Osteoblast (primary cell): ENCODE data around the gene LRRC36. TPM values are rescaled to one million over a fixed set of nuclear protein-coding genes. Genes with fewer than 3 reads are reported as not detected.
"Not testable (repeated sequence)": the region's sequence is repeated elsewhere in the genome, so short reads cannot be mapped to it uniquely, and the experiment has no call there.

ENCODE experiments used
- DNase-seq: peaks from one replicate; pipeline ENCODE4 v3.0.0; 2011; ENCODE audit warnings: low spot score, mixed read lengths; ENCODE audit not compliant: insufficient read length; ENCODE audit errors: missing footprints
- H2AFZ ChIP-seq: 2 replicates; pipeline ENCODE4 v1.6.0; 2011; ENCODE audit warnings: mild to moderate bottlenecking, low read length
- H3K27ac ChIP-seq: 2 replicates; pipeline ENCODE4 v1.5.1; 2011; ENCODE audit warnings: mild to moderate bottlenecking, low read depth, low read length, moderate library complexity
- H3K27me3 ChIP-seq: 2 replicates; pipeline ENCODE4 v1.6.0; 2012; ENCODE audit warnings: mild to moderate bottlenecking, control low read depth, inconsistent platforms, low read length, moderate library complexity; ENCODE audit not compliant: insufficient read depth
- H3K36me3 ChIP-seq: 2 replicates; pipeline ENCODE4 v1.5.1; 2011; ENCODE audit warnings: mild to moderate bottlenecking, low read length, control low read depth, moderate library complexity; ENCODE audit not compliant: insufficient read depth
- H3K4me1 ChIP-seq: 2 replicates; pipeline ENCODE4 v1.5.1; 2011; ENCODE audit warnings: mild to moderate bottlenecking, low read length, control low read depth, moderate library complexity; ENCODE audit not compliant: insufficient read depth
- H3K4me2 ChIP-seq: 2 replicates; pipeline ENCODE4 v1.6.0; 2011; ENCODE audit warnings: mild to moderate bottlenecking, low read length; ENCODE audit not compliant: insufficient read depth
- H3K4me3 ChIP-seq: fragments of 200-600 bp; sonication (generic); 3 replicates; pipeline ENCODE4 v1.5.1; 2012; ENCODE audit warnings: mild to moderate bottlenecking, low read length, inconsistent platforms; ENCODE audit not compliant: insufficient read depth
- H3K79me2 ChIP-seq: 2 replicates; pipeline ENCODE4 v1.6.0; 2012; ENCODE audit warnings: mild to moderate bottlenecking, low read length, control low read depth, inconsistent platforms; ENCODE audit not compliant: insufficient read depth
- H3K9me3 ChIP-seq: 2 replicates; pipeline ENCODE4 v1.5.1; 2011; ENCODE audit warnings: low read depth, low read length, control low read depth
- H4K20me1 ChIP-seq: 2 replicates; pipeline ENCODE4 v1.6.0; 2012; ENCODE audit warnings: mild to moderate bottlenecking, low read length, control low read depth; ENCODE audit not compliant: insufficient read depth
- total RNA-seq: library from RNA; depleted of rRNA; stranded (reverse); fragments of >200 nt; gene quantifications from 2 replicates; pipeline ENCODE4 v1.2.3, GENCODE V29; 2012
- TF ChIP-seq, protein P1 (sequence below): IDR thresholded peaks from 2 replicates; pipeline ENCODE4 v1.5.1; 2011; ENCODE audit warnings: mild to moderate bottlenecking, low read depth, low read length, moderate library complexity; ENCODE audit errors: extremely low read depth

LRRC36 gene
- total RNA-seq, 1 donor = not detected

DNA sequence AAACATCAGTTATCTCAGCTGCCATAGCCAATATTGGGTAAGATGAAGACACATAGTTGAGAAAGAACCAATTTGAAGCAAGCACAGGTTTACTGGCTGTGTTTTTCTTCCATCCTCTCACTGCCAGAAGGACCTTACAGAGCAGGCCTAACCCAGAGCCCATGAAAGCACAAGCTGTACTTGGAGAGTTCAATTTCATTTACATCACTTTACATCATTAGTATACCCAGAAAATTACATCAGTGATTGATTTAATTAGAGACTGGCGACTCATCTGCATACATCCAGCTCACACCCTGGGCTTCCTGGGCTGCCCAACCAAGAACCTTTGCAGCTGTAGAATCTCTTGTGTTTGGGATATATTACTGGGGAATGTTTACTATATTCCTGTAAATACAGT is 23.7 kb downstream of the LRRC36 start:
- TF ChIP-seq, protein P1, sequence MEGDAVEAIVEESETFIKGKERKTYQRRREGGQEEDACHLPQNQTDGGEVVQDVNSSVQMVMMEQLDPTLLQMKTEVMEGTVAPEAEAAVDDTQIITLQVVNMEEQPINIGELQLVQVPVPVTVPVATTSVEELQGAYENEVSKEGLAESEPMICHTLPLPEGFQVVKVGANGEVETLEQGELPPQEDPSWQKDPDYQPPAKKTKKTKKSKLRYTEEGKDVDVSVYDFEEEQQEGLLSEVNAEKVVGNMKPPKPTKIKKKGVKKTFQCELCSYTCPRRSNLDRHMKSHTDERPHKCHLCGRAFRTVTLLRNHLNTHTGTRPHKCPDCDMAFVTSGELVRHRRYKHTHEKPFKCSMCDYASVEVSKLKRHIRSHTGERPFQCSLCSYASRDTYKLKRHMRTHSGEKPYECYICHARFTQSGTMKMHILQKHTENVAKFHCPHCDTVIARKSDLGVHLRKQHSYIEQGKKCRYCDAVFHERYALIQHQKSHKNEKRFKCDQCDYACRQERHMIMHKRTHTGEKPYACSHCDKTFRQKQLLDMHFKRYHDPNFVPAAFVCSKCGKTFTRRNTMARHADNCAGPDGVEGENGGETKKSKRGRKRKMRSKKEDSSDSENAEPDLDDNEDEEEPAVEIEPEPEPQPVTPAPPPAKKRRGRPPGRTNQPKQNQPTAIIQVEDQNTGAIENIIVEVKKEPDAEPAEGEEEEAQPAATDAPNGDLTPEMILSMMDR = no peak
- Histone ChIP-seq H3K4me3 (no peak overlapping the region), H3K9me3 (no peaks in the 10 kb centered on the region), H2AFZ (no peak overlapping the region), H3K4me1 (no peaks in the 10 kb centered on the region), H3K27me3 (peaks cover 4% of the 10 kb centered on the region), H3K27ac (no peak overlapping the region), H3K36me3 (no peaks in the 10 kb centered on the region), H3K79me2 (no peaks in the 10 kb centered on the region), H3K4me2 (no peak overlapping the region), H4K20me1 (no peaks in the 10 kb centered on the region)
- no peak for DNase-seq

DNA sequence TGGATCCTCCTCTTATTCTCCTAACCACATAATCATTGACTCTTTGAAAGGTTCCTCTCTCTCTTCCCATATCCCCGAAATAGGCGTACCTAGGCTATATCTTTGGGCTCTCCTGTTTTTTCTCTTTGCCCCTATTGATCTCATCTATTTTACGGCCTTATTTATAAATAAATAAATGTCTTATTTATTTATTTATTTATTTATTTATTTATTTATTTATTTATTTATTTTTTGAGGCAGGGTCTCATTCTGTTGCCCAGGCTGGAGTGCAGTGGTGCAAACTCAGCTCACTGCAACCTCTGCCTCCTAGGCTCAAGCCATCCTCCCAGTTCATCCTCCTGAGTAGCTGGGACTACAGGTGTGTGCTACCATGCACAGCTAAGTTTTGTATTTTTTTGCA is 25.8 kb downstream of the LRRC36 start:
- not testable (repeated sequence) for H3K4me2 ChIP-seq, H3K4me1 ChIP-seq, H3K27ac ChIP-seq

DNA sequence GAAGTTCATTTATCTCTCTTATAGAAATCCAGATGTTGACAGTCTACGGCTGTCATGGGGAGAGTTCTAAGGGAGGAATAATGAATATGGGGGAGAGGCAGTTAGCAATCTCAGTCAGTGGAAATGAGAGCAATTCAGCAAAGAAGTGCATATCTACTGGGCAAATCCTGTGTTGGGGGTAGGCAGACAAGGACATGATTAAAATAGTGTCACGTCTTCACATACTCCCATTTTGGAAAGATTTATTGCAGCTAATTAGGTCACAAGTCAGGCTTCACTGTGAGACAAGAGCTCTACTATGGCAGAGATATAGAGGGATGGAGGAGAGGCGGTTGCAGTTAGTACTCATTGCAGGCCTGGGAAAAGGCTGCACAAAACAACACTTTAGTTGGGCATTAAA is 29.8 kb downstream of the LRRC36 start:
- Histone ChIP-seq H3K27me3 (peaks cover 25% of the 10 kb centered on the region), H3K9me3 (no peaks in the 10 kb centered on the region), H4K20me1 (no peaks in the 10 kb centered on the region), H3K36me3 (no peaks in the 10 kb centered on the region), H3K4me3 (no peak overlapping the region), H3K79me2 (no peaks in the 10 kb centered on the region), H3K27ac (no peak overlapping the region), H3K4me1 (no peaks in the 10 kb centered on the region), H3K4me2 (no peak overlapping the region), H2AFZ (no peak overlapping the region)
- no peak for DNase-seq
- TF ChIP-seq, protein P1 = no peak

More for the DNA sequence above, 25.8 kb downstream of the LRRC36 start:
- H3K79me2 ChIP-seq, H3K4me3 ChIP-seq, H2AFZ ChIP-seq, H4K20me1 ChIP-seq, DNase-seq, H3K9me3 ChIP-seq, H3K36me3 ChIP-seq: not testable (repeated sequence)
- peaks cover 21% of the 10 kb centered on the region for H3K27me3 ChIP-seq

DNA sequence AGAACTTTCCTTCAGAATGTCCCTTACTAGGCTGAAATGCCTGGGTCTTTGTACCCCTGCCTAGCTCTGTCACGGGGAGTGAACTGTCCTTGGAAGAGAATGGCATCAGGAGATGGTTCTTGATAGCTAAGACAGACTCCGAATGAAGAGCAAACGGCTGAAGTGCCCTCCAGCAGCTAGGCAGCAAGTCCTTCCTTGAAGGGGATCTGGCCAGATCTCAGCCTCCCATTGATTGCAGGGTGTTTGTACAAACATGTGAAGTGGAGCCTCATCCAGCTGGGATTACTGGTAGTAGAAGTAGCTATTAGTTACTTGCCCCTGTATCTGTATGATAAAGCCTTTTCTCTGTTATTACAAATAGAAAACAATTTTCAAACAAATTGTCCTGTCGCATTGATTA is 30.9 kb downstream of the LRRC36 start:
- Histone ChIP-seq H3K9me3 (no peaks in the 10 kb centered on the region), H3K27ac (no peak overlapping the region), H2AFZ (no peak overlapping the region), H3K79me2 (no peaks in the 10 kb centered on the region), H4K20me1 (no peaks in the 10 kb centered on the region), H3K27me3 (peaks cover 25% of the 10 kb centered on the region), H3K4me3 (no peak overlapping the region), H3K36me3 (no peaks in the 10 kb centered on the region), H3K4me2 (no peak overlapping the region), H3K4me1 (no peaks in the 10 kb centered on the region)
- TF ChIP-seq, protein P1 = no peak
- DNase-seq = no peak

DNA sequence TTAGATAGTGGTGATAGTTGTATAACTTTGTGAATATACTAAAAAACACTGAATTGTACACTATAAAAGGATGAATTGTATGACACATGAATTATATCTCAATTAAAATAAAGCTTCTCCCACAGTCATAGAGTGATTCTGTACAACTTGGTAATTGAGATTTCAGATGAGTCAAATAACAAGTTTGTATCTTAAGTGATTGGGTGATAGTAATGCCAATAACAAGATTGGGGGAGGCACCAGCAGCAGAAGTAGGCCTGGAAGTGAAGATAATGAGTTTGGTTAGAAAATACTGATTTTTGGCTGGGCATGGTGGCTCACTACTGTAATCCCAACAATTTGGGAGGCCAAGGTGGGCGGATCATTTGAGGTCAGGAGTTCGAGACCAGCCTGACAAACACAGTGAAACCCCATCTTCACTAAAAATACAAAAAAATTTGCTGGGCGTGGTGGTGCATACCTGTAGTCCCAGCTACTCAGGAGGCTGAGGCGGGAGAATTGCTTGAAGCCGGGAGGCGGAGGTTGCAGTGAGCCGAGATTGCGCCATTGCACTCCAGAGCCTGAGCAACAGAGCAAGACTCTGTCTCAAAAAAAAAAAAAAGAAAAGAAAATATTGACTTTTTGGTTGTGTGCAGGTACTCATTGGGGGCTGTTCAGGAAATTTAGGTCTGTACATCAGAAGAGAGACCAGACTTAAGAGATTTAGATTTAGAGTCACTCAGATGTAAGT is 33.1 kb downstream of the LRRC36 start:
- not testable (repeated sequence) for H3K4me2 ChIP-seq, H3K79me2 ChIP-seq, DNase-seq

More for the DNA sequence above, 33.1 kb downstream of the LRRC36 start:
- H3K4me1 ChIP-seq, H3K4me3 ChIP-seq, H2AFZ ChIP-seq, H4K20me1 ChIP-seq, H3K27ac ChIP-seq, H3K9me3 ChIP-seq, H3K36me3 ChIP-seq: not testable (repeated sequence)
- peaks cover 43% of the 10 kb centered on the region for H3K27me3 ChIP-seq
